ENCODE results near the gene PSMA5. TPM values are rescaled to one million over a fixed set of nuclear protein-coding genes. Genes with fewer than 3 reads are reported as not detected.

PSMA5 gene
- total RNA-seq, 1 experiment from 2014 or later, result 133 TPM

- Histone ChIP-seq H3K9ac (ENCODE audit: extremely low read depth, insufficient read length, low read length) (no peak overlapping the region), H3K4me2 (ENCODE audit: insufficient read depth, insufficient read length, low read length) (no peak overlapping the region), H3K27ac (ENCODE audit: insufficient read length, low read depth, low read length) (no peak overlapping the region), H4K5ac (ENCODE audit: insufficient read length, low read depth, low read length) (no peak overlapping the region), H4K8ac (replicated peaks; ENCODE audit: insufficient read length, low read depth, low read length) (no peak overlapping the region), H3K79me2 (ENCODE audit: insufficient read depth, low read length) (no peaks in the 10 kb centered on the region), H3T11ph (ENCODE audit: low read length) (no peak overlapping the region), H3K4ac (ENCODE audit: low read depth, low read length) (no peak overlapping the region), H2BK20ac (ENCODE audit: low read depth, low read length, poor library complexity, severe bottlenecking) (no peak overlapping the region), H3K18ac (ENCODE audit: insufficient read length, low read depth, low read length) (no peak overlapping the region), H3K27me3 (ENCODE audit: insufficient read depth, low read length) (0 out of 2 replicates have a peak, but pooled peaks cover 2% of the 10 kb centered on the region), H3K56ac (ENCODE audit: insufficient read length, low read depth, low read length) (no peak overlapping the region), H3K14ac (ENCODE audit: insufficient read depth, low read length) (no peak overlapping the region), H2BK120ac (ENCODE audit: low read depth, low read length, poor library complexity, severe bottlenecking) (no peak overlapping the region), H2BK15ac (ENCODE audit: low read depth, low read length) (no peak overlapping the region), H3K23ac (ENCODE audit: insufficient read length, low read depth, low read length) (no peak overlapping the region), H3K9me3 (ENCODE audit: control insufficient read depth, low read depth, low read length) (no peaks in the 10 kb centered on the region), H2BK12ac (ENCODE audit: insufficient read length, low read depth, low read length) (no peak overlapping the region), H2AFZ (ENCODE audit: low read length) (no peak overlapping the region), H4K20me1 (ENCODE audit: control insufficient read depth, insufficient read depth, insufficient read length) (no peaks in the 10 kb centered on the region), H2AK5ac (ENCODE audit: insufficient read length, low read length) (no peak overlapping the region), H2BK5ac (ENCODE audit: insufficient read length, low read length) (no peak overlapping the region), H3K79me1 (ENCODE audit: insufficient read depth, low read depth, low read length, poor library complexity, severe bottlenecking) (no peaks in the 10 kb centered on the region), H3K23me2 (ENCODE audit: insufficient read length, low read depth, low read length, poor library complexity, severe bottlenecking) (no peaks in the 10 kb centered on the region), H4K91ac (ENCODE audit: insufficient read length, low read depth, low read length) (no peak overlapping the region), H3K4me1 (ENCODE audit: insufficient read depth, low read length) (no peaks in the 10 kb centered on the region)
- no CpG with 5 or more reads among the region's 1 CpG for WGBS (ENCODE audit: extremely low coverage, insufficient read length, low lambda C conversion rate)
- DNase-seq, result no peak
- no peak overlapping the region for H3K27ac Mint-ChIP-seq
- H3K4me1 Mint-ChIP-seq, result no peaks in the 10 kb centered on the region
- H3K36me3 Mint-ChIP-seq (ENCODE audit: insufficient read depth in 1 of 3, low read depth in 3 of 3), result no peaks in the 10 kb centered on the region
- H3K27me3 Mint-ChIP-seq (ENCODE audit: low read depth), result peaks cover 12% of the 10 kb centered on the region
- TF ChIP-seq, protein P1, sequence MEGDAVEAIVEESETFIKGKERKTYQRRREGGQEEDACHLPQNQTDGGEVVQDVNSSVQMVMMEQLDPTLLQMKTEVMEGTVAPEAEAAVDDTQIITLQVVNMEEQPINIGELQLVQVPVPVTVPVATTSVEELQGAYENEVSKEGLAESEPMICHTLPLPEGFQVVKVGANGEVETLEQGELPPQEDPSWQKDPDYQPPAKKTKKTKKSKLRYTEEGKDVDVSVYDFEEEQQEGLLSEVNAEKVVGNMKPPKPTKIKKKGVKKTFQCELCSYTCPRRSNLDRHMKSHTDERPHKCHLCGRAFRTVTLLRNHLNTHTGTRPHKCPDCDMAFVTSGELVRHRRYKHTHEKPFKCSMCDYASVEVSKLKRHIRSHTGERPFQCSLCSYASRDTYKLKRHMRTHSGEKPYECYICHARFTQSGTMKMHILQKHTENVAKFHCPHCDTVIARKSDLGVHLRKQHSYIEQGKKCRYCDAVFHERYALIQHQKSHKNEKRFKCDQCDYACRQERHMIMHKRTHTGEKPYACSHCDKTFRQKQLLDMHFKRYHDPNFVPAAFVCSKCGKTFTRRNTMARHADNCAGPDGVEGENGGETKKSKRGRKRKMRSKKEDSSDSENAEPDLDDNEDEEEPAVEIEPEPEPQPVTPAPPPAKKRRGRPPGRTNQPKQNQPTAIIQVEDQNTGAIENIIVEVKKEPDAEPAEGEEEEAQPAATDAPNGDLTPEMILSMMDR (conservative IDR thresholded peaks at IDR 0.05), result no peak
- no peak overlapping the region for H3K4me3 Mint-ChIP-seq
- no peaks in the 10 kb centered on the region for H3K9me3 Mint-ChIP-seq
Observed at GRCh38 chr1:109444346-109444745, 18.1 kb upstream of the PSMA5 start.
